C4-2B (cell line): ENCODE data around the gene CCDC85B.

Source experiments
- ZFX ChIP-seq: fragments of 450-650 bp; IDR thresholded peaks from 2 replicates; pipeline ENCODE4 v1.6.1; 2017
- TF ChIP-seq, protein P1 (sequence below): fragments of 450-650 bp; conservative IDR thresholded peaks from 2 replicates; pipeline ENCODE4 v1.5.1; 2017; ENCODE audit warnings: mild to moderate bottlenecking

DNA sequence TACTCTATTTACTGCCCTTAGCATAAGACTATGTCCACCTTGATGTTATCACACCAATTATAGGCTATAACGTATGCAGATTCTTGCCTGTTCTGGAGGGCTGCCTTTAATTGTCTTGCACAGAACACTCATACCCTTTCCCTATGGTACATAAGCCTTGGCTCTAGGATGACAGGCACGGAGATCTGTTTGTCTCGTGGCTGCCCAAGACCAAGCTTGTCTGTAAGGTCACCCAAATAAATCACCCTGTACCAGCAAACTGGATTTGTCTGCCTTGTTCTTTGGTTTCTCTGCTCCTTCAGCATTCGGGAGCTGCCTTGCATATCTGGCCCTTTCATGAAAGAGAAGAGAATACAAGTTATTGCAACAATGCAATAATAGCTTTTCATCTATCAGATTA lies 47.3 kb downstream of the CCDC85B start:
- TF ChIP-seq, protein P1, sequence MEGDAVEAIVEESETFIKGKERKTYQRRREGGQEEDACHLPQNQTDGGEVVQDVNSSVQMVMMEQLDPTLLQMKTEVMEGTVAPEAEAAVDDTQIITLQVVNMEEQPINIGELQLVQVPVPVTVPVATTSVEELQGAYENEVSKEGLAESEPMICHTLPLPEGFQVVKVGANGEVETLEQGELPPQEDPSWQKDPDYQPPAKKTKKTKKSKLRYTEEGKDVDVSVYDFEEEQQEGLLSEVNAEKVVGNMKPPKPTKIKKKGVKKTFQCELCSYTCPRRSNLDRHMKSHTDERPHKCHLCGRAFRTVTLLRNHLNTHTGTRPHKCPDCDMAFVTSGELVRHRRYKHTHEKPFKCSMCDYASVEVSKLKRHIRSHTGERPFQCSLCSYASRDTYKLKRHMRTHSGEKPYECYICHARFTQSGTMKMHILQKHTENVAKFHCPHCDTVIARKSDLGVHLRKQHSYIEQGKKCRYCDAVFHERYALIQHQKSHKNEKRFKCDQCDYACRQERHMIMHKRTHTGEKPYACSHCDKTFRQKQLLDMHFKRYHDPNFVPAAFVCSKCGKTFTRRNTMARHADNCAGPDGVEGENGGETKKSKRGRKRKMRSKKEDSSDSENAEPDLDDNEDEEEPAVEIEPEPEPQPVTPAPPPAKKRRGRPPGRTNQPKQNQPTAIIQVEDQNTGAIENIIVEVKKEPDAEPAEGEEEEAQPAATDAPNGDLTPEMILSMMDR: no peak
- TF ChIP-seq ZFX: no peak
